ENCODE measurements around the gene FBXW7.

Gene FBXW7

GRCh38 chr4:152328582-152328981, 207.3 kb downstream of the FBXW7 start:
- Mint-ChIP-seq H3K4me3 (no peak overlapping the region), H3K4me1 (no peaks in the 10 kb centered on the region), H3K27me3 (ENCODE audit: low read depth) (no peaks in the 10 kb centered on the region), H3K9me3 (no peaks in the 10 kb centered on the region), H3K27ac (no peak overlapping the region), H3K36me3 (ENCODE audit: low read depth) (peaks cover 65% of the 10 kb centered on the region)
- no peak for TF ChIP-seq CTCF (IDR thresholded peaks at IDR 0.05; ENCODE audit: unreplicated experiment in 3 of 3)

DNA sequence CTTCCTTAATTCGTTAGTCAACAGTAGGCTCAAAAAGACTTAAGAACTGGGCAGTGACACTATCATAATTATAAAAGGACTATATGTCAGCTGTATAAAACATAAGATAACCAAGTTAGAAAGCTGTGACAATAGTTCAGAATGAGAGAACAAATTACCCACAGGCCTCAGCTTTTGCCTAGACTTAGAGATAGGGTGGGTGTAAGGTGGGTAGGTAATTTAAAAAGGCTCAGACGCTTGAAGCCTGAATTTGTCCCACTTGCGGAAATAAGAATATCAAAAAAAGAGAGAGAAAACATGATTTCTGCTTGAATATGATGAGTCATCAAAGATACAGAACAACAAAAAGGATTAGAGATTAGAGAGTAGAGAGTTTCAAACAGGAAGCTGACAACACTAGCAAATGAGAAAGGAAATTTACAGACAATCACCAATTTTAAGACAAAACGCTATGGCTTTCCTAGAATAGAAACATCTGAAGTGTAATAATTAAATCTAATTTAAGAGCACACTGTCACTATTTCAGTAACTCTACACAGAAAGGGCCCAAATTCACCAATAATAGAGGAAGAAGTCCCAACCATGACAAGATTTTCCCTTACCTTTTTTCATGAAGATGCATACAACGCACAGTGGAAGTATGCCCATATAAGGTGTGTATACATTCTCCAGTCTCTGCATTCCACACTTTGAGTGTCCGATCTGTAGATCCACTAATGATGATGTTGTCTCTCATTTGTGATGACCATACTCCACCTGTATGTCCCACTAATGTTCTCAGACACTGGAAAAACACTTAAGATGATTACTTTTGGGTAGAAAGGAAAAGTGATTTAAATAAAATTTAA, 208.1 kb downstream of the FBXW7 start:
- Mint-ChIP-seq H3K27me3 (ENCODE audit: low read depth) (no peaks in the 10 kb centered on the region), H3K9me3 (no peaks in the 10 kb centered on the region)
- TF ChIP-seq CTCF (IDR thresholded peaks at IDR 0.05; ENCODE audit: unreplicated experiment in 3 of 3), result no peak

GRCh38 chr4:152325831-152326230, 210.1 kb downstream of the FBXW7 start:
- TF ChIP-seq CTCF (IDR thresholded peaks at IDR 0.05; ENCODE audit: unreplicated experiment in 3 of 3), result no peak
- Mint-ChIP-seq H3K4me3 (no peak overlapping the region), H3K36me3 (ENCODE audit: low read depth) (peaks cover 62% of the 10 kb centered on the region), H3K27ac (no peak overlapping the region), H3K9me3 (no peaks in the 10 kb centered on the region), H3K4me1 (no peaks in the 10 kb centered on the region), H3K27me3 (ENCODE audit: low read depth) (no peaks in the 10 kb centered on the region)

More for the DNA sequence above, 208.1 kb downstream of the FBXW7 start:
- Mint-ChIP-seq H3K4me1 (no peaks in the 10 kb centered on the region), H3K27ac (no peak overlapping the region), H3K36me3 (ENCODE audit: low read depth) (peaks cover 67% of the 10 kb centered on the region), H3K4me3 (no peak overlapping the region)

- Mint-ChIP-seq H3K4me1 (peaks cover 1% of the 10 kb centered on the region), H3K4me3 (no peak overlapping the region), H3K27ac (no peak overlapping the region), H3K36me3 (ENCODE audit: low read depth) (peaks cover 47% of the 10 kb centered on the region), H3K27me3 (ENCODE audit: low read depth) (no peaks in the 10 kb centered on the region), H3K9me3 (no peaks in the 10 kb centered on the region)
- no peak for TF ChIP-seq CTCF (IDR thresholded peaks at IDR 0.05; ENCODE audit: unreplicated experiment in 3 of 3)
Observed at GRCh38 chr4:152323221-152323620, 212.7 kb downstream of the FBXW7 start.

DNA sequence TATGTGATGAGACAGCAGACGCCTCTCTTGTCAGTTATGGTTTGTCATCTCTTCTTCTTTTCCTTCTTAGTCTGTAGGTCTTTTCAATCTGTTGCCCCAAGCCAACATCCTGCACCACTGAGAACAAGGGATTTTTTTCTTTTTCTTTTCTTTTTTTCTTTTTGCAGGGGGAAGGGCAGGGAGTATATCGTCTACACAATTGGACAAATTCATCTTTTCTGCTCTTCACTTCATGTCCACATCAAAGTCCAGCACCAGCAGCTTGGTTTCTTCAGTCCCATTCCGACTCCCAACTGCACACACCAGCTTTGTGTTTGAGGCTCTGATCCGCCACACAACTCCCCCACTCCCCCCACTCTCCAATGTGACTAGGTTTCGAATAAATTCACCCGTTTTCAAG, 213.2 kb downstream of the FBXW7 start:
- H3K4me3 Mint-ChIP-seq, result no peak overlapping the region
- no peak overlapping the region for H3K27ac Mint-ChIP-seq
- TF ChIP-seq CTCF (IDR thresholded peaks at IDR 0.05; ENCODE audit: unreplicated experiment in 3 of 3), result no peak
- no peaks in the 10 kb centered on the region for H3K27me3 Mint-ChIP-seq (ENCODE audit: low read depth)
- peaks cover 42% of the 10 kb centered on the region for H3K36me3 Mint-ChIP-seq (ENCODE audit: low read depth)
- H3K9me3 Mint-ChIP-seq, result no peaks in the 10 kb centered on the region
- H3K4me1 Mint-ChIP-seq, result peaks cover 7% of the 10 kb centered on the region

DNA sequence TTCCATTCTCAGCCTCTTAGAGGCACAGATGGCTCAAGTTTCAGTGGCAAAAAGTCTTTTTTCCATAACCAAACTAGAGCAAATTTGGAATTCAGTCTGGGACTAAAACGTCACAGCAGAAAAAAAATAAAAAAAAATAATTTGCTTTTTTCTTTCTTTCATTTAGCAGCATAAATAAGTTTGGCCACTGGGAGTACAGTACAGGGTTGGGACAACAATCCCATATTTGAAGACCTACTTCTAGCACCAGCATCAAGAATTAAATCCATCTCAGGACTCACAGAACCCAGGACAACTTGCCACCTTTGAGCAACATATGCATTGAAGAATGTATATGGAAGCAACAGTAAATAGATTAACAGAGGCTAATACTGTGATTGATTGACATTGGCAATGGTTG, 214.0 kb downstream of the FBXW7 start:
- Mint-ChIP-seq H3K27ac (no peak overlapping the region), H3K4me1 (peaks cover 7% of the 10 kb centered on the region), H3K4me3 (no peak overlapping the region), H3K27me3 (ENCODE audit: low read depth) (no peaks in the 10 kb centered on the region), H3K36me3 (ENCODE audit: low read depth) (peaks cover 35% of the 10 kb centered on the region), H3K9me3 (no peaks in the 10 kb centered on the region)
- peak in 1 of 3 experiments; percentile 13 for TF ChIP-seq CTCF (IDR thresholded peaks at IDR 0.05; ENCODE audit: unreplicated experiment in 3 of 3)
